ENCODE data around the gene ZNF302. TPM values are rescaled to one million over a fixed set of nuclear protein-coding genes. Genes with fewer than 3 reads are reported as not detected.

ZNF302 gene
- total and polyA plus RNA-seq, 9 donors: 23.3 to 40.6 (median 36.8) TPM

DNA sequence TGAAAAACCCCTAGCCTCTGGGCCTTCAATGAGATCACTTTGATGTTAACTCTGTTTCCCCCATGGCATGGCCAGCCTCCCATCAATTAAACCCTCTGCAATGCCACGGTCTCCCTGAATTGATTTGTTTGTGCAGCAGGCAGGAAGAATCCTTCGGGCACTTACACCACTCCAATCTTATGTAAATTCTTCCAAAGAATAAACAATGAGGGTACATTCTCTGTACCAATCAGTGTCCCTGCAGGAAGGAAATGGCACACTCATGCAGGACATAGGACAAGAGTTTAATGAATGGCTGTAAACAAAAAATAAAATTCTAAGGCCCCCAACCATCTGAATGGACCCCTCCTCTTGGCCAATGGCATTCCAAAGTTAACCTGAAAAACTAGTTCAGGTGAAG lies 22.7 kb upstream of the ZNF302 start:
- TF ChIP-seq, protein P1, sequence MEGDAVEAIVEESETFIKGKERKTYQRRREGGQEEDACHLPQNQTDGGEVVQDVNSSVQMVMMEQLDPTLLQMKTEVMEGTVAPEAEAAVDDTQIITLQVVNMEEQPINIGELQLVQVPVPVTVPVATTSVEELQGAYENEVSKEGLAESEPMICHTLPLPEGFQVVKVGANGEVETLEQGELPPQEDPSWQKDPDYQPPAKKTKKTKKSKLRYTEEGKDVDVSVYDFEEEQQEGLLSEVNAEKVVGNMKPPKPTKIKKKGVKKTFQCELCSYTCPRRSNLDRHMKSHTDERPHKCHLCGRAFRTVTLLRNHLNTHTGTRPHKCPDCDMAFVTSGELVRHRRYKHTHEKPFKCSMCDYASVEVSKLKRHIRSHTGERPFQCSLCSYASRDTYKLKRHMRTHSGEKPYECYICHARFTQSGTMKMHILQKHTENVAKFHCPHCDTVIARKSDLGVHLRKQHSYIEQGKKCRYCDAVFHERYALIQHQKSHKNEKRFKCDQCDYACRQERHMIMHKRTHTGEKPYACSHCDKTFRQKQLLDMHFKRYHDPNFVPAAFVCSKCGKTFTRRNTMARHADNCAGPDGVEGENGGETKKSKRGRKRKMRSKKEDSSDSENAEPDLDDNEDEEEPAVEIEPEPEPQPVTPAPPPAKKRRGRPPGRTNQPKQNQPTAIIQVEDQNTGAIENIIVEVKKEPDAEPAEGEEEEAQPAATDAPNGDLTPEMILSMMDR (IDR thresholded peaks at IDR 0.05): no peak
- no peak for TF ChIP-seq POLR2A (IDR thresholded peaks at IDR 0.05)
- TF ChIP-seq EP300 (IDR thresholded peaks at IDR 0.05): no peak
- H3K4me1 ChIP-seq (ENCODE audit: insufficient read depth): no peaks in the 10 kb centered on the region
- WGBS, 3 donors: 69 to 84% (median 76%) methylated on average over 2 of the region's 2 CpGs
- peaks cover 3% of the 10 kb centered on the region for H3K27me3 ChIP-seq
- no peak for DNase-seq
- intact Hi-C loops (cut with DNase I): no loop called here
- no peaks in the 10 kb centered on the region for H3K9me3 ChIP-seq
- H3K27ac ChIP-seq: no peak overlapping the region
- H3K36me3 ChIP-seq: no peaks in the 10 kb centered on the region
- no peak overlapping the region for H3K4me3 ChIP-seq

DNA sequence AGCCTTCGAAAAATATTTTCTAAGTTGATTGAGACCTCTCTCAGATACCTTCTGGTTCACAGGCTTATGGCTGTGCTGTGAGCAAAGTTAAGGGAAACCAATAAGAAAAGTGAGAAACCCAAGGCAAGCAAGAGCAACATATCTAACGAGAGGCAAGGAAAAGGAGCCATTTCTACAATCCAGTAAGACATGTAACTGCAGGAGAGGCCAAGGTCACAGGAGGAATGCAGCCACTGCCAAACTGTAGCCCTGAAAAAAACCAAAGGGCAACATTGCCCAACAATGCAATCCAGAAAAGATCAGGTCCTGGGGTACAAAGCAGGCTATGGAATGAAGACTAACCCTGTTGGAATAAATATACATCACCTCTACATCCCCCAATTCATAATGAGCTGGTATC lies 21.8 kb upstream of the ZNF302 start:
- WGBS, 3 donors: 33 to 58% (median 53%) methylated on average over 2 of the region's 2 CpGs
- TF ChIP-seq POLR2A (IDR thresholded peaks at IDR 0.05) (no peak), EP300 (IDR thresholded peaks at IDR 0.05) (no peak)
- TF ChIP-seq, protein P1 (IDR thresholded peaks at IDR 0.05): no peak
- intact Hi-C loops (cut with DNase I): no loop called here
- no peak overlapping the region for H3K4me3 ChIP-seq
- no peak for DNase-seq
- no peaks in the 10 kb centered on the region for H3K9me3 ChIP-seq
- no peaks in the 10 kb centered on the region for H3K4me1 ChIP-seq (ENCODE audit: insufficient read depth)
- no peak overlapping the region for H3K27ac ChIP-seq
- H3K36me3 ChIP-seq: no peaks in the 10 kb centered on the region
- H3K27me3 ChIP-seq: peaks cover 3% of the 10 kb centered on the region

DNA sequence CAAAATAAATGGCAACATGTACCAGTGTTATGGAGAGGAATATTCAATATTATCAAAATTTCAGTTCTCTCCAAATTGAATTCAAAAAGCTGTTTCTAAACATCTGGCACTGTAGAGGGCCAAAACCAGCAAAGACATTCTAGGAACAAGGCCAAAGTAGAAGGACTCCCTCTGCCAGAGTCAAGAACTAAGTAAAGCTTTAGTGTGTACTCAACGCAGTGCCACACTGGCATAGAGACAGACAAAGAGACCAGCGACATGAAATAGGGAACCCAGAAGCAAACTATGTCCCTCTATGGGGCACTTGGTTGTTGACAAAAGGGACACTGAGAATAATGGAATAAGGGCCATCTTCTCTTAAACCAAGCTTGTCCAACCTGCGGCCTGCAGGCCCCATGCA lies 16.1 kb upstream of the ZNF302 start:
- Histone ChIP-seq H3K9me3 (no peaks in the 10 kb centered on the region), H3K27ac (no peak overlapping the region), H3K36me3 (no peaks in the 10 kb centered on the region), H3K4me1 (ENCODE audit: insufficient read depth) (no peaks in the 10 kb centered on the region), H3K27me3 (no peaks in the 10 kb centered on the region), H3K4me3 (no peak overlapping the region)
- no peak for TF ChIP-seq POLR2A (IDR thresholded peaks at IDR 0.05)
- no peak for TF ChIP-seq EP300 (IDR thresholded peaks at IDR 0.05)
- TF ChIP-seq, protein P1 (IDR thresholded peaks at IDR 0.05): no peak
- no peak for DNase-seq
- 83 to 90% (median 87%) methylated on average over 3 of the region's 3 CpGs for WGBS, 3 donors
- intact Hi-C loops (cut with DNase I): no loop called here

DNA sequence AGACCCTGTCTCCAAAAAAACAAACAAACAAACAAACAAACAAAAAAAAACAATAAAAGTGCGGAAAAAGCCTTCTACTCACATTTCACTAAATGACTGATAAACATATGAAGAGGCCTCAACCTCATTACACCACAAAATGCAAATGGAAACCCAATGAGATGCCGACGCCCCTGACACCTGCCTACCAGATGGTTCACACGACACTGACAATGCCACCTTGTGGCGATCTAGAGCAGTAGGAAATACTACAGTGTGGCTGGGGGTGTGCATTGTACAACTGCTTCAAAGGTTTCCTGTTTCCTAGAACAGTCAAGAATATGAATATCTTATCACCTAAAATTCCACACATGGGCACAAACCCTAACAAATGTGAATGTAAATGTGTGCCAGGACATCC lies 14.6 kb upstream of the ZNF302 start:
- intact Hi-C loops (cut with DNase I): no loop called here
- 39 to 44% (median 42%) methylated on average over 5 of the region's 5 CpGs for WGBS, 3 donors
- H3K4me3 ChIP-seq: no peak overlapping the region

More for the DNA sequence above, 14.6 kb upstream of the ZNF302 start:
- DNase-seq: no peak
- Histone ChIP-seq H3K27me3 (no peaks in the 10 kb centered on the region), H3K9me3 (no peaks in the 10 kb centered on the region), H3K27ac (no peak overlapping the region), H3K4me1 (ENCODE audit: insufficient read depth) (no peaks in the 10 kb centered on the region), H3K36me3 (no peaks in the 10 kb centered on the region)
- no peak for TF ChIP-seq POLR2A (IDR thresholded peaks at IDR 0.05)
- TF ChIP-seq, protein P1 (IDR thresholded peaks at IDR 0.05): no peak
- no peak for TF ChIP-seq EP300 (IDR thresholded peaks at IDR 0.05)
